IPS-20b (cell line): ENCODE measurements around the gene DENND1A.
"Not testable (repeated sequence)": the region's sequence is repeated elsewhere in the genome, so short reads cannot be mapped to it uniquely, and the experiment has no call there.

Experiments
- H3K27ac ChIP-seq: one replicate; pipeline ENCODE4 v1.5.1; 2013; ENCODE audit warnings: low read length
- H3K27me3 ChIP-seq: 2 replicates; pipeline ENCODE4 v1.6.1; 2013; ENCODE audit warnings: mild to moderate bottlenecking, low read length, inconsistent platforms; ENCODE audit not compliant: insufficient read depth
- H3K36me3 ChIP-seq: 2 replicates; pipeline ENCODE4 v1.6.1; 2013; ENCODE audit warnings: low read depth, mild to moderate bottlenecking, inconsistent platforms, low read length, moderate library complexity; ENCODE audit not compliant: insufficient read depth
- H3K4me1 ChIP-seq: 2 replicates; pipeline ENCODE4 v1.6.1; 2013; ENCODE audit warnings: mild to moderate bottlenecking, control low read depth, inconsistent platforms, low read length, moderate library complexity; ENCODE audit not compliant: insufficient read depth
- H3K4me3 ChIP-seq: 2 replicates; pipeline ENCODE4 v1.5.1; 2013; ENCODE audit warnings: mild to moderate bottlenecking, low read length, inconsistent platforms
- H3K9ac ChIP-seq: 2 replicates; pipeline ENCODE4 v1.6.1; 2013; ENCODE audit warnings: low read depth, mild to moderate bottlenecking, inconsistent platforms, low read length, moderate library complexity
- H3K9me3 ChIP-seq: 2 replicates; pipeline ENCODE4 v1.6.1; 2013; ENCODE audit warnings: mild to moderate bottlenecking, low read depth, low read length, inconsistent platforms; ENCODE audit not compliant: insufficient read depth

Gene DENND1A

DNA sequence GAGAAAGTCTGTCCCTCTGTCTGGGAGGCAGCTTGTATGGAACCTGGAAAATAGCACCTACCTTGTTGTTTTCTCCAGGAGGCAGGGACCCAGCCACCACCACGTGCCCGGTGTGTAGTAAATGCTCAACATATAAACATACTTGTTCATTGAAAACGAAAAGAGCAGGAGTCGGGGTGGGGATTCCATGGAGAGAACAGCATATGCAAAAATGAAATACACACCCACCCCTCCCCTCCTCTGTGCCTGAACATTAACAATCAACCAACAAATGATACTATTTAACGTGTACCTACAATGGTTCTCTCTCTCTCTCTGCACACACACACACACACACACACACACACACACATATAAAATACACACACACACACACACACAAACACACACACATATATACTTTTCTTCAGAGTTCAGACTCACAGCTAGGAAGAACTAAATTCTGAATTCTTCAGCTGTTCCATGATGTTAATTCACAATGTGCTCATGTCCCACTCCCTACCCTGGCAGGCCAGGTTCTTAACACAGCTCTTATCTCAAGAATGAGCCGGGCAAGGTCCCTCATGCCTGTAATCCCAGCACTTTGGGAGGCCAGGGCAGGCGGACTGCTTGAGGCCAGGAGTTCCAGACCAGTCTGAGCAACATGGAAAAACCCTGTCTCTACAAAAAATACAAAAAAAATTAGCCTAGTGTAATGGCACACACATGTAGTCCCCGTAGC is 16.3 kb upstream of the DENND1A start:
- H3K4me1 ChIP-seq = no peaks in the 10 kb centered on the region
- no peaks in the 10 kb centered on the region for H3K9me3 ChIP-seq
- no peak overlapping the region for H3K27ac ChIP-seq
- no peak overlapping the region for H3K4me3 ChIP-seq
- H3K36me3 ChIP-seq = no peaks in the 10 kb centered on the region
- no peak overlapping the region for H3K9ac ChIP-seq
- no peaks in the 10 kb centered on the region for H3K27me3 ChIP-seq

DNA sequence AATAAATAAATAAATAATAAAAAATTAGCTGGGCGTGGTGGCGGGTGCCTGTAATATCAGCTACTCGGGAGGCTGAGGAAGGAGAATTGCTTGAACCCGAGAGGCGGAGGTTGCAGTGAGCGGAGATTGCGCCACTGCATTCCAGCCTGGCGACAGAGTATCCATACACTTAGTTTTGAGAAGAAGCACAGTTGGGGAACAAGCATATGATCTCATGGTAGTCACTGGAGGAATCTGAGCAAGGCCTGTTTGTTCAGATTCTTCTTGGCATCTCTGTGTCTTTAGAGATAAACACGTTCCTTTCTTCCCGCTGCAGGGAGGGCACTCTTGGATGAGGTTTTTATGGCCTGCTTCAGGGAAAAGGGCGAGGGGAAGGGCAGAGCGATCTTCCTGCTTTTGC is 15.6 kb upstream of the DENND1A start:
- H3K9ac ChIP-seq = no peak overlapping the region
- no peaks in the 10 kb centered on the region for H3K36me3 ChIP-seq
- no peaks in the 10 kb centered on the region for H3K9me3 ChIP-seq
- H3K4me3 ChIP-seq = no peak overlapping the region
- no peaks in the 10 kb centered on the region for H3K4me1 ChIP-seq
- no peak overlapping the region for H3K27ac ChIP-seq
- no peaks in the 10 kb centered on the region for H3K27me3 ChIP-seq

GRCh38 chr9:123944464-123944863 is 14.5 kb upstream of the DENND1A start:
- not testable (repeated sequence) for H3K4me3 ChIP-seq, H3K36me3 ChIP-seq, H3K9me3 ChIP-seq, H3K27ac ChIP-seq, H3K4me1 ChIP-seq, H3K27me3 ChIP-seq, H3K9ac ChIP-seq

- no peak overlapping the region for H3K9ac ChIP-seq
- no peak overlapping the region for H3K27ac ChIP-seq
- H3K4me3 ChIP-seq = no peak overlapping the region
- H3K4me1 ChIP-seq = no peaks in the 10 kb centered on the region
- no peaks in the 10 kb centered on the region for H3K9me3 ChIP-seq
- H3K36me3 ChIP-seq = no peaks in the 10 kb centered on the region
- H3K27me3 ChIP-seq = no peaks in the 10 kb centered on the region
Observed at GRCh38 chr9:123943671-123944070, 13.7 kb upstream of the DENND1A start.

DNA sequence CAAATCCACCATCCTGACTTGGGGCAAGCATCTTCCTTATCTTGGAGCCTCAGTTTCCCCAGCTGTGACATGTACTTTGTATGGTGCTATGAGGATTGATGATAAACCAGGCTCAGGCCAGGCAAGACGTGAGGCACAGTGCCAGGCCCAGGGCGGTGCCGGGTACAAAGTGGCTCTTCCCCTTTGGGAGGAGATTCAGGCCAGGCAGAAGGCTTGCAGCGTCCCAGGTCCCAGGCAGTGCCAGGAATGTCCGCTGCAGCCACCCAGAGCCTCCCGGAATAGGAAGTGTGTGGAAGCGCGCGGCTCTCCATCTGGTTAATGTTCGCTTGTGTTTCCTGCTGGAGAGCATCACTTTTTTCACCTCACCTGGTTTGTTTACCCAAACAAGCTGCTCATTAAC is 12.6 kb upstream of the DENND1A start:
- no peaks in the 10 kb centered on the region for H3K27me3 ChIP-seq
- H3K4me3 ChIP-seq = no peak overlapping the region
- no peak overlapping the region for H3K9ac ChIP-seq
- H3K9me3 ChIP-seq = no peaks in the 10 kb centered on the region
- H3K4me1 ChIP-seq = no peaks in the 10 kb centered on the region
- H3K36me3 ChIP-seq = no peaks in the 10 kb centered on the region
- H3K27ac ChIP-seq = no peak overlapping the region

GRCh38 chr9:123941524-123942070 is 11.7 kb upstream of the DENND1A start:
- Histone ChIP-seq H3K27me3 (no peaks in the 10 kb centered on the region), H3K9me3 (no peaks in the 10 kb centered on the region), H3K4me1 (no peaks in the 10 kb centered on the region), H3K36me3 (no peaks in the 10 kb centered on the region), H3K4me3 (no peak overlapping the region), H3K9ac (no peak overlapping the region), H3K27ac (no peak overlapping the region)

- no peak overlapping the region for H3K4me3 ChIP-seq
- H3K27ac ChIP-seq = no peak overlapping the region
- H3K9me3 ChIP-seq = no peaks in the 10 kb centered on the region
- H3K27me3 ChIP-seq = no peaks in the 10 kb centered on the region
- no peaks in the 10 kb centered on the region for H3K4me1 ChIP-seq
- H3K9ac ChIP-seq = no peak overlapping the region
- no peaks in the 10 kb centered on the region for H3K36me3 ChIP-seq
Observed at GRCh38 chr9:123940721-123941523, 11.0 kb upstream of the DENND1A start.

DNA sequence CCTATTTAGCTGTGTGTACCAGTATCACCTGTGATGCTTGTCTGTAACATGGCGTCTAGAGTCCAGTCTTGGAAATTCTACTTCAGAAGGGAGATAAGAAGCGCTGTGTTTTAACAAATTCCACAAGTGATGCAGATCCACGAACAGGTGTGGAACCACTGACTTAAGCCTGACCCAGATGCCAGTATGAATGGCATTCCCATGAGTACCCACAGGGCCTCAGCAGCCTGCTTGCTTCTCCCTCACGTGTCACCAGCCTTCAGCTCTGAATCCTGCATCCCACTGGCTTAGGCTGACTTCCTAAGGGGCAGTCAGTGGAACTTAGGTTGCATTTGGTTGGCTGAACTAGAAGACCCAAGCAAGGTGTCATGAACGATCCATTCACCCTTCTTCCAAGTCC is 8.5 kb upstream of the DENND1A start:
- no peaks in the 10 kb centered on the region for H3K4me1 ChIP-seq
- H3K9me3 ChIP-seq = no peaks in the 10 kb centered on the region
- H3K27me3 ChIP-seq = no peaks in the 10 kb centered on the region
- H3K4me3 ChIP-seq = no peak overlapping the region
- no peak overlapping the region for H3K27ac ChIP-seq
- H3K9ac ChIP-seq = no peak overlapping the region
- no peaks in the 10 kb centered on the region for H3K36me3 ChIP-seq

- H3K27me3 ChIP-seq, H3K36me3 ChIP-seq, H3K4me3 ChIP-seq, H3K9me3 ChIP-seq, H3K4me1 ChIP-seq, H3K27ac ChIP-seq, H3K9ac ChIP-seq: not testable (repeated sequence)
Observed at GRCh38 chr9:123936575-123936974, 6.6 kb upstream of the DENND1A start.

DNA sequence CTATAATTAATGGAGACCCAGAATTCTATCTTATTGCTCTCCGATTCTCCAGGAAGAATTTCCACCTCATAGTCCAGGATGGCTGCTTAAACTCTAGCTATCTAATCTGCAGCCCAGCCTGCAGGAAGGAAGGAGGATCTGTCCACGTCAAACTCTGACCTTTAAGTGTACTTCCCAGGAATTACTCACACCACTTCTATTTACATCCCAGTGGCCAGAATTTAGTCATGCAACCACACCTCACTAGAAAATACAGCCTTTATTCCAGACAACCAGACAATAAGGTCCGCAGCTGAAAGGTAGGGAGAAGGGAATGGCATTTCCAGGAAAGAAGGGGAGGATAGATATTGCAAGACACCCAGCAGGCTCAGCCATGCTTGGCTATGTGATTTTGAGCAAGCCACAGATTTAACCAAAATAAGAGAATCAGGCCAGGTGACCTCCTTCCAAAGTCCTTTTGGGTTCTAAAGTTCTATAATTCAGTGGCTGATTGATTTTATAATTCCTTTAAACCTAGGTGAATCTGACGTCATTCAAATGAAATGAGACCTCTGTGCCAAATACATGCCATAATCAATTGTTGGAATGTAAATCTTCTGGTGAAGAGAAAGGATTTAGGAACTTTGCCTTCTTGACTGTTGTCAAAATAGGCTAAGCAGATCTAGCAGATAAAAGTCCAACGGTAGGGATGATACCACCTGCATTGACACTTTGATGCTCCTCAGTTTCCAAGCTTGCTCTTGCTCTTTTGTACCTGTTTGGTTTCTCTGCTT is 3.7 kb upstream of the DENND1A start:
- H3K4me1 ChIP-seq = peaks cover 11% of the 10 kb centered on the region
- H3K9ac ChIP-seq = no peak overlapping the region

DNA sequence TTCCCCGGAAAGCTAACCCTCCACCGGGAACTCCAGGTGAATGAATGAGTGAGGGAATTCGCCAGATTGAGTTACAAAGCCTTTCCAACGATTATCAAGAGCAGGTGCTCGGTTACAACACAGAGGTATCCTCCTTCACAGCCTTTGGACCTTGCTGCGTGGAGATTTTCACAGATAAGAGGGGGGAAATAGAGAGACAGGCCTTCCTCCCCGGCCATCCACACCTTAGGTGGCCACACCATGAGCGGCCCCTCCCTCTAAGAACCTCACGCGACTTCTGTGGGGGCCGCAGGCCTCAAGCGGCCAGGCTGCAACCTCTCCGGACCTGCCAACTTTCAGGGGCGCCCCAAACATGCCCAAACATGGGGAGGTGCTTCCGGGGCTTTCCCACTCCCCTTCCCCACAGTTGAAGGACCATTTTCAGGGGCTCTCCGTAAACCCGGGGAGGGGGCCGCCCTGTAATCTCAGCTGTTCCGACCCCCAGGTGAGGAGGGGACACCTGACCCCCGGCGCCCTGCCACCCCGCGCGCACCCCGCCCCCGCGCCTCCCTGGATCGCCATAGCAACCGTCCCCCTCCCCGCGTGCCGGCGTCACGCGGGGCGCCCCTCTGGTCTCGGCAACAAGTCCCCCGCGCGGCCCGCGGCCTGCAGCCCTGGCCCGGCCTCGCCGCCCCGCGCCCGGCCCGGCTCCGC is 603 bp downstream of the DENND1A start:
- Histone ChIP-seq H3K9me3 (no peaks in the 10 kb centered on the region), H3K27ac (no peak overlapping the region), H3K4me1 (peaks cover 39% of the 10 kb centered on the region)

More for the DNA sequence above, 3.7 kb upstream of the DENND1A start:
- H3K4me3 ChIP-seq = no peak overlapping the region
- no peak overlapping the region for H3K27ac ChIP-seq
- H3K27me3 ChIP-seq = peaks cover 16% of the 10 kb centered on the region
- H3K9me3 ChIP-seq = no peaks in the 10 kb centered on the region
- H3K36me3 ChIP-seq = no peaks in the 10 kb centered on the region

More for the DNA sequence above, 603 bp downstream of the DENND1A start:
- Histone ChIP-seq H3K4me3 (peak overlapping the region; percentile 88), H3K36me3 (no peaks in the 10 kb centered on the region), H3K9ac (peak overlapping the region; percentile 78; the same call in 1 of the 2 replicates), H3K27me3 (peaks cover 21% of the 10 kb centered on the region)
